ENCODE data around the gene LAMB3.
A peak's percentile ranks its signal among the peaks of the same experiment; 100 is the strongest.

LAMB3 gene

DNA sequence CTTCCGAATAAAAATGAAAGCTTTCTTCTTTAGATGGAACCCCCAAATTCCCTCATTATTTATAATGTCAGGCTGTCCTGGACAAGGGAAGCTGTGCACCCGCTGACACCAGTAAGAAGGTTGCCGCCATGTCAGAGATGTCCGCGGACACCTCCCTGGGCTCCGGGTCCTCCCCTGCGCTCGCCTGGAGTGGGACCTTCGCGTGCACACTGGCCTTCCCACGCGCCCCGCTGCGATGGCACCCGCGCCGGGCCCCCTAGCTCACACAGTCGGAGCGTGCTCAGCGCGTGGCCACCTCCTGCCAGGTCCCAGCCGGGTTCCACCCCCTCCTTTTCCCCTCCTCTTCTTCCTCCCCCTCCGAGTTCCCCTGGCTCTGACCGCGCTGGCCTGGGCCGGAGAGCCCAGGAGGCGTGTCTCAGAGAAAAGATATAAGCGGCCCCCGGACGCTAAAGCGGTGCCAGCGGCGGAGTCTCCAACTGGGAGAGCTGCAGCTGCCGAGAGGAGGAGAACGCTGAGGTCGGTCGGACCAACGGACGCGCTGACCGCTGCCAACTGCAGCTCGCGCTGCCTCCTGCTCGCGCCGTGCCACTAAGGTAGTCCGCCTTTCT is 22.8 kb upstream of the LAMB3 start, which contains the start of gene G0S2:
G0S2 (plus strand) TSS at position 456 of the 608 bp plus-strand sequence. CDS start 273 bp downstream, outside the sequence.
- H3K4me3 ChIP-seq (ENCODE audit: low read length) = peak within 1 kb of the TSS; percentile 41
- TF ChIP-seq, protein P1, sequence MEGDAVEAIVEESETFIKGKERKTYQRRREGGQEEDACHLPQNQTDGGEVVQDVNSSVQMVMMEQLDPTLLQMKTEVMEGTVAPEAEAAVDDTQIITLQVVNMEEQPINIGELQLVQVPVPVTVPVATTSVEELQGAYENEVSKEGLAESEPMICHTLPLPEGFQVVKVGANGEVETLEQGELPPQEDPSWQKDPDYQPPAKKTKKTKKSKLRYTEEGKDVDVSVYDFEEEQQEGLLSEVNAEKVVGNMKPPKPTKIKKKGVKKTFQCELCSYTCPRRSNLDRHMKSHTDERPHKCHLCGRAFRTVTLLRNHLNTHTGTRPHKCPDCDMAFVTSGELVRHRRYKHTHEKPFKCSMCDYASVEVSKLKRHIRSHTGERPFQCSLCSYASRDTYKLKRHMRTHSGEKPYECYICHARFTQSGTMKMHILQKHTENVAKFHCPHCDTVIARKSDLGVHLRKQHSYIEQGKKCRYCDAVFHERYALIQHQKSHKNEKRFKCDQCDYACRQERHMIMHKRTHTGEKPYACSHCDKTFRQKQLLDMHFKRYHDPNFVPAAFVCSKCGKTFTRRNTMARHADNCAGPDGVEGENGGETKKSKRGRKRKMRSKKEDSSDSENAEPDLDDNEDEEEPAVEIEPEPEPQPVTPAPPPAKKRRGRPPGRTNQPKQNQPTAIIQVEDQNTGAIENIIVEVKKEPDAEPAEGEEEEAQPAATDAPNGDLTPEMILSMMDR (IDR thresholded peaks at IDR 0.05; ENCODE audit: insufficient read depth, low read depth, low read length, missing control alignments) = no peak
- DNase-seq (ENCODE audit: low read depth) = peak; percentile 34

DNA sequence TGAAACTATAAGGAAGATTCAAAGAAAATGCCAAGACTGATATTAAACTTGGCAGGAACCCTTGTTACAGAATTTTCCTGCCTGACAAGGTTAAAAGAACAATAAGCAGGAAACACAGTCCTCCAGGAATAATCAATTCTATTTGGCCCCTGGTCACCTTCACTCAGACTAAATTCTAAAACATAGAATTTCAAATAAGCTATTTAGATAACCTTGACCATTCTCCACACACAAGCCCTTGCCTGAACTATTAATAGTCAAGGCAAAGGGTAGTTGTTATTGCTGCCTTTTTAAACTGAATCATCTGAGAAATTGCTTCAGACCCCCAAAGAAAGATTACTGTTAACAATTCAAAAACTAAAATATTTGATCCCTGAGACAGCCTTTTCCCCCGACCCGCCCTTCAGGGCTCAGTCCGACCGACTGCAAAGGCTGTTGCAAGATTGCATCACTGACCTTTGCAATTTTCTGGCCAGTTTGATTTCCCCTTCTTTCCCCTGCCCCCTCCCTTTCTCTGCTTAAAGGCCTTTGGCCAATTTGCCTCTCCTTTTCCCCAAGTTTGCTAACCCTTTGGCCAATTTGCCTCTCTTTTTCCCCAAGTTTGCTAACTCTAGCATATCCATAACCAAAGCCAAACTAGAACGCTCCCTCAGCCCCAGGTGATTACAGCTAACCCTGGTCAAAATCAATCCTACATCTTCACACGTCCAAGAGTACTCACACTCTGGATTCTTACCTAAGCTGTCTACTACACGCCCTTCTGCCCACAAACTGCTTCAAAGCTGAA is 21.6 kb upstream of the LAMB3 start:
- DNase-seq (ENCODE audit: low read depth) = no peak
- H3K4me3 ChIP-seq (ENCODE audit: low read length) = no peak overlapping the region
- TF ChIP-seq, protein P1 (IDR thresholded peaks at IDR 0.05; ENCODE audit: insufficient read depth, low read depth, low read length, missing control alignments) = no peak

DNA sequence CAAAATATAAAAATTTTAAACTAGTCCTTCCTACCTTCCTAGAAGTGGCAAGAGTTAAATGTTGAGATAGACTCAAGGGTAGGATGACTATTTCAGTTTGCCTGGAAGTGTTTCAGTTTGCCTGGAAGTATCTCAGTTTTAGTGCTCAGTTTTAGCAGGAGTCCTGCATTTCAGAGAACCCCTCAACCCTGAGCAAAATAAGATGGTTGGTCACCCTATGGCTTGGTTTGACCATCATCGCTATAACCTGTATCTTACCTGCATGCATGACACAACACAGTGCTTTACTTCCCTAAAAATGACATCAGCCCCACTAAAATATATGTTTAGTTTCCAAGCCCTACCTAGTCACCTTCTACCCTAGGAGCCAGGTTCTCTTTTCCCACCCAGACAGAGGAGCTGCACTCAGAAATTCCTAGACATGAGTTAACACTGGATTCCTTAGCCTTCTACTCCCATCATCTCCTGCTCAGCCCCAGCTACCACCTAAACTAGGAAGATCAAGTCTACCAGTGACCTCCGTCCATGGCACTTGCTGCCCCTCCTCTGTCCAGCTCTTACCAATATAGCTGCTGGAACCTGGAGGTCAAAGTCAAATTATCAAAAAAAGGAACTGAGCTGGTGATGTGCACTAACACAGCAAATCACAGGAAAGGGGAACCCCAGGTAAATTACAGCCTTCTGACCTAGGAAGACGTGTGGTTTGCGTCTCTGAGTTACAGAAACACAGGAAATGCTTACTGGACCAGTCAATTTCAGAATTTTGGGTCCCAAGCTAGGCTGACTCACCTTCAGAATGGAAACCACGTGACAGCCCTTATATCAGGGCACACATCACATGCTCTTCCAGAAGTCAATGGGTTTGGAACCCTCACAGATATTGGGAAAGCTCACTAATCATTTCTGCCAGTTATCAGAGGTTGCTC is 20.7 kb upstream of the LAMB3 start:
- TF ChIP-seq, protein P1 (IDR thresholded peaks at IDR 0.05; ENCODE audit: insufficient read depth, low read depth, low read length, missing control alignments) = no peak
- peak; percentile 62 for DNase-seq (ENCODE audit: low read depth)

DNA sequence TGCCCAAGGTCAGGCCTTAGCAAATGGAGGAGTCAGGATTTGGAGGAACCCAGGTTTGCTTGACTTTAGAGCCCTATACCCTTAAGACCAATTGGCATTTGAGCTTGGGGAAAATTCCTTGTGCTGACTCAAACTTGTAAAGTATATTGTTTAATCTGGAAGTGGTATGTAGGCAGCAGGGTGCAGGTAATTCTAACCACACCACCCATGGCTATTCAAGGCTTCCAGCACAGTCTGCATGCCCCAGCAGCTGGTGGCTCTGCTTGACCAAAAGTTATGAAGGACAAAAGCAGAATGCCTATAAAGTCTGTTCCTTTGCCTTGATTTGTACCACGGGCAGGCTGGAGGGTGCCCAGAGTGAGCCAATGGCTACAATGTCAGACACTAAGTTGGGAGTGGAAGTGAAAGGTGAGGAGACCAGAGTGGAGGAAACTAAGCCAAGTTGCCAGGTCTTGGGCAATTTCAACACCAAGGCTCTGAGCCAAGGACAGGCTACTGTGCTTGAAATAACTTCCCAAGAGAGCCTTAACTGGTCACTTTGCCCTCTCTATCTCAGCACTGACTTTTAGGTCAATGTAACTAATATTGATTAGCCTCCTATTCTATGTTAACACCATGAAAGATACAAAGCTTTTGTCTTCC is 18.3 kb upstream of the LAMB3 start:
- TF ChIP-seq, protein P1 (IDR thresholded peaks at IDR 0.05; ENCODE audit: insufficient read depth, low read depth, low read length, missing control alignments) = no peak
- no peak overlapping the region for H3K4me3 ChIP-seq (ENCODE audit: low read length)
- DNase-seq (ENCODE audit: low read depth) = no peak

More for the DNA sequence above, 20.7 kb upstream of the LAMB3 start:
- H3K4me3 ChIP-seq (ENCODE audit: low read length) = no peak overlapping the region

DNA sequence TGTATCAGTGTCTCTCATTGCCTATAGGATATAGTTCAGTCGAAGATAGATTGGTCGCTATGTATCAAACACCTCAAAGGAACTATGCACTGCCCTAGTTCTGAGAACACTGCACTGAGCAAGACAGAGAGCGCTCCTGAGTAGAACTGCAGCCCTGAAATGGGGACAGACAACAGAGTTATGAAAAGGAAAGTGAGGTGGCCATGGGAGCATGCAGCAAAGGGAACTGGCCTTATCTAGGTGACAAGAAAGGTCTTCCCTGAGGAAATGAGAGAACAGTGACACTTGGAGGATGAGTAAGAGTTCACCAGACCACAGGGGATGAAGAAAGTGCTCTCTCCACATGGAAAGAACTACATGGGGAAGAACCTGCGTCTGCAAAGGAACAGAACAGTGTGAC is 15.5 kb upstream of the LAMB3 start:
- no peak overlapping the region for H3K4me3 ChIP-seq (ENCODE audit: low read length)
- TF ChIP-seq, protein P1 (IDR thresholded peaks at IDR 0.05; ENCODE audit: insufficient read depth, low read depth, low read length, missing control alignments) = no peak
- no peak for DNase-seq (ENCODE audit: low read depth)

DNA sequence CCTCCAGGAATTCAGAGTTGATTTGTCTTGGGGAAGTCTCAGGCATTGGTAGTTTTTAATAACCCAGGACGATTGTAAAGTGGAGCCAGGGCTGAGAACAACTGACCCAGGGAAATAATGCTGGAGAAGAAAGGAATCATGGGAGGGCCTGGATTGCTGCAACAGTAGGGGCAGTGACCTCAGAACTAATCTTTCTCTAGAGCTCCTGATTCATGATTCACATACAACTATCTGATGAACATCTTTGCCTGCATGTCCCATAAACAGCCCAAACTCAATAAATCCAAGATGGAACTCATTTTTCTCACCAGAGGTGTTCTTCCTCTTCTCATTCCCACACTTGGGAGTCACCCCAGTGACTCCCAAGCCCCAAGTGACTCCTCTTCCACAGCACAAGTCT is 14.9 kb upstream of the LAMB3 start:
- no peak overlapping the region for H3K4me3 ChIP-seq (ENCODE audit: low read length)
- DNase-seq (ENCODE audit: low read depth) = no peak
- TF ChIP-seq, protein P1 (IDR thresholded peaks at IDR 0.05; ENCODE audit: insufficient read depth, low read depth, low read length, missing control alignments) = no peak
